GM23248 (cell line): ENCODE data around the gene TBC1D22A. TPM values are rescaled to one million over a fixed set of nuclear protein-coding genes. Genes with fewer than 3 reads are reported as not detected.
A peak's percentile ranks its signal among the peaks of the same experiment; 100 is the strongest.

ENCODE experiments used
- DNase-seq: peaks from one replicate; pipeline ENCODE4 v3.0.0-alpha.2; 2015
- H2AFZ ChIP-seq: fragments of 200-600 bp; sonication (generic); 2 replicates; pipeline ENCODE4 v1.6.1; 2016; ENCODE audit warnings: antibody characterized with exemption
- H3F3A ChIP-seq: fragments of 200-600 bp; sonication (generic); 2 replicates; pipeline ENCODE4 v1.6.1; 2016; ENCODE audit warnings: mild to moderate bottlenecking, antibody characterized with exemption, mixed run types; ENCODE audit not compliant: insufficient read depth
- H3K27ac ChIP-seq: fragments of 200-600 bp; sonication (generic); 2 replicates; pipeline ENCODE4 v1.5.1; 2016; ENCODE audit warnings: mild to moderate bottlenecking
- H3K27me3 ChIP-seq: fragments of 200-600 bp; sonication (generic); replicated peaks from 2 replicates; pipeline ENCODE4 v1.6.1; 2016; ENCODE audit warnings: mild to moderate bottlenecking; ENCODE audit not compliant: insufficient read depth
- H3K36me3 ChIP-seq: fragments of 200-600 bp; sonication (generic); 2 replicates; pipeline ENCODE4 v1.6.1; 2016; ENCODE audit warnings: low read depth, mild to moderate bottlenecking
- H3K4me1 ChIP-seq: fragments of 200-600 bp; sonication (generic); 2 replicates; pipeline ENCODE4 v1.6.1; 2016; ENCODE audit warnings: mild to moderate bottlenecking; ENCODE audit not compliant: insufficient read depth
- H3K4me2 ChIP-seq: fragments of 200-600 bp; sonication (generic); one replicate; pipeline ENCODE4 v1.6.1; 2016; ENCODE audit warnings: mild to moderate bottlenecking; ENCODE audit not compliant: unreplicated experiment
- H3K4me3 ChIP-seq: fragments of 200-600 bp; sonication (generic); 2 replicates; pipeline ENCODE4 v1.5.1; 2016; ENCODE audit warnings: mild to moderate bottlenecking
- H3K79me2 ChIP-seq: fragments of 200-600 bp; sonication (generic); 2 replicates; pipeline ENCODE4 v1.6.1; 2016; ENCODE audit warnings: mild to moderate bottlenecking; ENCODE audit not compliant: insufficient read depth
- H3K9ac ChIP-seq: fragments of 200-600 bp; sonication (generic); 2 replicates; pipeline ENCODE4 v1.6.1; 2016; ENCODE audit warnings: mild to moderate bottlenecking
- H3K9me2 ChIP-seq: fragments of 200-600 bp; sonication (generic); 2 replicates; pipeline ENCODE4 v1.6.1; 2016; ENCODE audit warnings: mixed run types, mild to moderate bottlenecking, moderate library complexity; ENCODE audit not compliant: insufficient read depth
- H3K9me3 ChIP-seq: fragments of 200-600 bp; sonication (generic); one replicate; pipeline ENCODE4 v1.6.1; 2017; ENCODE audit warnings: low read depth
- H4K20me1 ChIP-seq: fragments of 200-600 bp; sonication (generic); 2 replicates; pipeline ENCODE4 v1.6.0; 2016; ENCODE audit not compliant: insufficient read depth
- EZH2 ChIP-seq: fragments of 200-600 bp; sonication (generic); IDR thresholded peaks from 2 replicates; pipeline ENCODE4 v1.6.1; 2018; ENCODE audit warnings: antibody characterized with exemption, mild to moderate bottlenecking; ENCODE audit not compliant: insufficient read depth, poor library complexity, severe bottlenecking
- EZH2phosphoT487 ChIP-seq: fragments of 200-600 bp; sonication (generic); IDR thresholded peaks from 2 replicates; pipeline ENCODE4 v1.6.1; 2018; ENCODE audit warnings: antibody characterized with exemption, moderate library complexity, mild to moderate bottlenecking, low read depth; ENCODE audit not compliant: insufficient read depth
- WGBS, 2 experiments: methylation state at CpG; one replicate each; pipeline ENCODE4 v1.1.6; 2015 to 2017; ENCODE audit warnings: low lambda C conversion rate in 2 of 2, low coverage in 1 of 2; ENCODE audit errors: missing lambda C conversion rate in 2 of 2; 5-methylcytosine and 5-hydroxymethylcytosine counted together
- in situ Hi-C: fragments of 300-500 bp; cut with MboI; formaldehyde crosslinking; loops from 2 replicates; pipeline ENCODE4 v1.15.0; 2020
- polyA plus RNA-seq: library from polyadenylated mRNA; unstranded; fragments of >200 nt; fragmentation: Nextera tagmentation; extraction: Ambion mirVana; gene quantifications from 2 replicates; pipeline ENCODE4 v1.2.1, GENCODE V29; 2016
- total RNA-seq: library from RNA; depleted of rRNA; stranded (reverse); fragments of >200 nt; shearing (Covaris generic); gene quantifications from 2 replicates; pipeline ENCODE4 v1.2.3, GENCODE V29; 2014

Gene TBC1D22A
- total and polyA plus RNA-seq, 2 experiments from 2014 or later = 12.3 to 16.9 TPM

GRCh38 chr22:46865052-46865434, 102.6 kb downstream of the TBC1D22A start:
- H3F3A ChIP-seq = peaks cover 32% of the 10 kb centered on the region
- no peak overlapping the region for H3K4me3 ChIP-seq
- in situ Hi-C loops = no loop called here
- no peak for DNase-seq
- no peaks in the 10 kb centered on the region for H4K20me1 ChIP-seq
- no peaks in the 10 kb centered on the region for H3K36me3 ChIP-seq
- no peak overlapping the region for H3K27ac ChIP-seq
- no peak overlapping the region for H2AFZ ChIP-seq
- no peak overlapping the region for H3K9ac ChIP-seq
- H3K4me1 ChIP-seq = peaks cover 20% of the 10 kb centered on the region
- peaks cover 49% of the 10 kb centered on the region for H3K79me2 ChIP-seq
- H3K4me2 ChIP-seq = no peak overlapping the region
- no peaks in the 10 kb centered on the region for H3K27me3 ChIP-seq
- no peaks in the 10 kb centered on the region for H3K9me2 ChIP-seq
- WGBS, 2 experiments = 88 to 99% methylated on average over 3 of the region's 3 CpGs
- H3K9me3 ChIP-seq = no peaks in the 10 kb centered on the region
- TF ChIP-seq EZH2phosphoT487 = no peak
- TF ChIP-seq EZH2 = no peak

- in situ Hi-C loops = no loop called here
- H3K36me3 ChIP-seq = no peaks in the 10 kb centered on the region
- H3K9ac ChIP-seq = no peak overlapping the region
- 0 out of 2 replicates have a peak overlapping the region, but pooled peaks have one; percentile 72 for H3K27ac ChIP-seq
- no peak overlapping the region for H3K4me3 ChIP-seq
- H4K20me1 ChIP-seq = no peaks in the 10 kb centered on the region
- no peaks in the 10 kb centered on the region for H3K27me3 ChIP-seq
- peaks cover 32% of the 10 kb centered on the region for H3F3A ChIP-seq
- H3K4me2 ChIP-seq = no peak overlapping the region
- no peaks in the 10 kb centered on the region for H3K9me2 ChIP-seq
- 97 to 98% methylated on average over 7 of the region's 7 CpGs for WGBS, 2 experiments
- peaks cover 20% of the 10 kb centered on the region for H3K4me1 ChIP-seq
- no peak overlapping the region for H2AFZ ChIP-seq
- no peak for TF ChIP-seq EZH2
- TF ChIP-seq EZH2phosphoT487 = no peak
- DNase-seq = no peak
- H3K79me2 ChIP-seq = peaks cover 54% of the 10 kb centered on the region
- H3K9me3 ChIP-seq = no peaks in the 10 kb centered on the region
These were observed 103.2 kb downstream of the TBC1D22A start for GRCh38 chr22:46865642-46866041.

GRCh38 chr22:46866591-46866990, 104.1 kb downstream of the TBC1D22A start:
- H3K79me2 ChIP-seq = peaks cover 57% of the 10 kb centered on the region
- H3K9ac ChIP-seq = peak overlapping the region; percentile 45
- DNase-seq = peak; percentile 95
- no peaks in the 10 kb centered on the region for H3K9me3 ChIP-seq
- no peaks in the 10 kb centered on the region; the same call in 1 of the 2 replicates for H3K36me3 ChIP-seq
- H3K27ac ChIP-seq = peak overlapping the region; percentile 72
- H3F3A ChIP-seq = peaks cover 32% of the 10 kb centered on the region
- TF ChIP-seq EZH2 = no peak
- TF ChIP-seq EZH2phosphoT487 = no peak
- H3K27me3 ChIP-seq = no peaks in the 10 kb centered on the region
- peak overlapping the region; percentile 67 for H3K4me2 ChIP-seq
- H3K4me1 ChIP-seq = peaks cover 20% of the 10 kb centered on the region
- peak overlapping the region; percentile 45 for H3K4me3 ChIP-seq
- no peaks in the 10 kb centered on the region for H3K9me2 ChIP-seq
- WGBS, 2 experiments = 10 to 15% methylated on average over 8 of the region's 8 CpGs
- in situ Hi-C loops = no loop called here
- no peaks in the 10 kb centered on the region for H4K20me1 ChIP-seq
- 0 out of 2 replicates have a peak overlapping the region, but pooled peaks have one; percentile 14 for H2AFZ ChIP-seq

- Histone ChIP-seq H3K36me3 (no peaks in the 10 kb centered on the region; the same call in 1 of the 2 replicates), H3K27me3 (no peaks in the 10 kb centered on the region), H3K4me2 (peak overlapping the region; percentile 67), H3K9ac (peak overlapping the region; percentile 45), H3F3A (peaks cover 32% of the 10 kb centered on the region), H3K79me2 (peaks cover 53% of the 10 kb centered on the region), H3K27ac (peak overlapping the region; percentile 72), H4K20me1 (no peaks in the 10 kb centered on the region), H2AFZ (0 out of 2 replicates have a peak overlapping the region, but pooled peaks have one; percentile 14), H3K9me3 (no peaks in the 10 kb centered on the region), H3K4me1 (peaks cover 20% of the 10 kb centered on the region), H3K4me3 (peak overlapping the region; percentile 45), H3K9me2 (no peaks in the 10 kb centered on the region)
- TF ChIP-seq EZH2phosphoT487 (no peak), EZH2 (no peak)
- in situ Hi-C loops = no loop called here
- peak; percentile 53 for DNase-seq
- WGBS, 2 experiments = 22 to 33% methylated on average over 4 of the region's 4 CpGs
These were observed 104.7 kb downstream of the TBC1D22A start for GRCh38 chr22:46867106-46867505.
